SK-N-SH (cell line): ENCODE measurements around the gene IGSF5. TPM values are rescaled to one million over a fixed set of nuclear protein-coding genes. Genes with fewer than 3 reads are reported as not detected.

Experiments used
- CTCF ChIA-PET: fragments of 300-600, 350-600 bp; formaldehyde crosslinking; extraction: SDS; loops from one replicate; lab custom pipeline; 2021; lab: Yijun Ruan, JAX
- POLR2A ChIA-PET: fragments of 350-600 bp; sonication (Branson Sonifier 250); formaldehyde crosslinking; extraction: SDS; loops from one replicate; lab custom pipeline; 2020; ENCODE audit warnings: antibody characterized with exemption, inconsistent platforms; lab: Yijun Ruan, JAX
- DNase-seq: peaks from one replicate; pipeline ENCODE4 v3.0.0; 2012
- H2AFZ ChIP-seq: fragments of 200-600 bp; sonication (generic); 2 replicates; pipeline ENCODE4 v1.8.1; 2016; ENCODE audit warnings: antibody characterized with exemption, mild to moderate bottlenecking, low read depth
- H3F3A ChIP-seq: fragments of 200-600 bp; sonication (generic); replicated peaks from 2 replicates; pipeline ENCODE3; 2016; ENCODE audit warnings: antibody characterized with exemption, mild to moderate bottlenecking; ENCODE audit not compliant: insufficient read depth
- H3K27ac ChIP-seq, 2 experiments: fragments of 200-500 bp in 1 of 2; fragments of 200-600 bp in 1 of 2; sonication (Bioruptor generic) in 1 of 2; sonication (generic), shearing (Covaris generic) in 1 of 2; 2 replicates each; pipeline versions ENCODE4 v1.5.1 to v1.6.1; 2014 to 2016; ENCODE audit warnings: low read depth in 2 of 2, inconsistent platforms in 1 of 2, low read length in 1 of 2, mild to moderate bottlenecking in 1 of 2, mixed read lengths in 1 of 2
- H3K27me3 ChIP-seq: fragments of 200-600 bp; sonication (generic), shearing (Covaris generic); 2 replicates; pipeline ENCODE4 v1.6.1; 2016; ENCODE audit warnings: mixed run types; ENCODE audit not compliant: insufficient read depth
- H3K36me3 ChIP-seq, 2 experiments: fragments of 200-500 bp in 1 of 2; fragments of 200-600 bp in 1 of 2; sonication (Bioruptor generic) in 1 of 2; sonication (generic) in 1 of 2; replicated peaks in 1 of 2; 2 replicates each; pipeline versions ENCODE3 to v1.5.1; 2014 to 2016; ENCODE audit warnings: low read length in 1 of 2, mild to moderate bottlenecking in 1 of 2; ENCODE audit not compliant: insufficient read depth in 2 of 2, control insufficient read depth in 1 of 2
- H3K4me1 ChIP-seq, 2 experiments: fragments of 200-500 bp in 1 of 2; fragments of 200-600 bp in 1 of 2; sonication (Bioruptor generic) in 1 of 2; sonication (generic), shearing (Covaris generic) in 1 of 2; 2 replicates each; pipeline versions ENCODE4 v1.5.1 to v1.6.1; 2014 to 2016; ENCODE audit warnings: low read depth in 1 of 2, low read length in 1 of 2, mixed run types in 1 of 2; ENCODE audit not compliant: insufficient read depth in 2 of 2, control insufficient read depth in 1 of 2
- H3K4me2 ChIP-seq: fragments of 200-600 bp; sonication (generic), shearing (Covaris generic); 2 replicates; pipeline ENCODE4 v1.6.1; 2017; ENCODE audit warnings: mixed run types
- H3K4me3 ChIP-seq, 2 experiments: fragments of 200-500 bp in 1 of 2; fragments of 200-600 bp in 1 of 2; sonication (Bioruptor generic) in 1 of 2; sonication (generic), shearing (Covaris generic) in 1 of 2; 2 replicates each; pipeline versions ENCODE4 v1.5.1 to v1.8.1; 2014 to 2016; ENCODE audit warnings: low read depth in 2 of 2, inconsistent platforms in 1 of 2, low read length in 1 of 2, mild to moderate bottlenecking in 1 of 2, mixed read lengths in 1 of 2, moderate library complexity in 1 of 2
- H3K79me2 ChIP-seq: fragments of 200-600 bp; sonication (generic); 2 replicates; pipeline ENCODE4 v1.8.1; 2017; ENCODE audit warnings: mild to moderate bottlenecking; ENCODE audit not compliant: insufficient read depth
- H3K9ac ChIP-seq: fragments of 200-600 bp; sonication (generic); 2 replicates; pipeline ENCODE4 v1.6.1; 2017; ENCODE audit warnings: mixed run types
- H3K9me2 ChIP-seq: fragments of 200-600 bp; sonication (generic); 2 replicates; pipeline ENCODE4 v1.6.1; 2017; ENCODE audit warnings: mixed run types
- H3K9me3 ChIP-seq: fragments of 200-600 bp; sonication (generic); 2 replicates; pipeline ENCODE4 v1.6.1; 2017; ENCODE audit warnings: mixed run types, mild to moderate bottlenecking, moderate library complexity
- H4K20me1 ChIP-seq: fragments of 200-600 bp; sonication (generic); 2 replicates; pipeline ENCODE4 v1.6.1; 2017; ENCODE audit warnings: mild to moderate bottlenecking, mixed run types; ENCODE audit not compliant: insufficient read depth
- CHD2 ChIP-seq: fragments of 150-350 bp; IDR thresholded peaks from 2 replicates; pipeline ENCODE4 v1.6.1; 2018; ENCODE audit warnings: low read length; ENCODE audit not compliant: partially characterized antibody
- EZH2phosphoT487 ChIP-seq: fragments of 200-600 bp; sonication (generic); IDR thresholded peaks from 2 replicates; pipeline ENCODE4 v1.6.1; 2017; ENCODE audit warnings: low read depth, mixed run types, mild to moderate bottlenecking, antibody characterized with exemption, moderate library complexity, borderline replicate concordance
- FOSL2 ChIP-seq: IDR thresholded peaks from 2 replicates; pipeline ENCODE4 v1.4.0; 2012; ENCODE audit warnings: low read depth, mild to moderate bottlenecking, moderate library complexity, borderline replicate concordance
- FOXJ3 ChIP-seq: sonication (generic); formaldehyde crosslinking; IDR thresholded peaks from 2 replicates; pipeline ENCODE4 v1.5.1; 2020; ENCODE audit warnings: mild to moderate bottlenecking, missing genetic modification reagents
- FOXM1 ChIP-seq: IDR thresholded peaks from 2 replicates; pipeline ENCODE4 v1.4.0; 2012; ENCODE audit warnings: low read depth, mild to moderate bottlenecking
- GABPA ChIP-seq: IDR thresholded peaks from 2 replicates; pipeline ENCODE4 v1.4.0; 2012; ENCODE audit warnings: low read depth, mild to moderate bottlenecking
- JUND ChIP-seq: IDR thresholded peaks from 2 replicates; pipeline ENCODE4 v1.4.0; 2012
- MEF2A ChIP-seq: IDR thresholded peaks from 2 replicates; pipeline ENCODE4 v1.4.0; 2012; ENCODE audit warnings: low read depth, borderline replicate concordance
- NFIC ChIP-seq: IDR thresholded peaks from 2 replicates; pipeline ENCODE4 v1.4.0; 2012; ENCODE audit warnings: borderline replicate concordance
- POLR2AphosphoS5 ChIP-seq: IDR thresholded peaks from 2 replicates; pipeline ENCODE4 v1.6.1; 2012; ENCODE audit warnings: low read depth, low read length
- RFX5 ChIP-seq: IDR thresholded peaks from 2 replicates; pipeline ENCODE4 v1.6.1; 2012; ENCODE audit warnings: mild to moderate bottlenecking, improper control_type of control experiment, low read length
- SMC3 ChIP-seq: IDR thresholded peaks from 2 replicates; pipeline ENCODE4 v1.6.1; 2012; ENCODE audit warnings: low read depth, low read length, improper control_type of control experiment
- TCF12 ChIP-seq: IDR thresholded peaks from 2 replicates; pipeline ENCODE4 v1.4.0; 2012
- TEAD4 ChIP-seq: IDR thresholded peaks from 2 replicates; pipeline ENCODE4 v1.4.0; 2012; ENCODE audit warnings: mild to moderate bottlenecking, borderline replicate concordance; ENCODE audit not compliant: insufficient read depth
- WGBS: methylation state at CpG from one replicate; pipeline ENCODE4 v1.1.6; 2017; ENCODE audit warnings: low lambda C conversion rate; 5-methylcytosine and 5-hydroxymethylcytosine counted together
- polyA plus RNA-seq, 3 experiments: library from polyadenylated mRNA; depleted of rRNA; stranded (reverse); fragments of >200 nt; gene quantifications; 2 replicates each; pipeline ENCODE4 v1.2.3, GENCODE V29; 2012
- TF ChIP-seq, protein P1 (sequence below): fragments of 150-350 bp; IDR thresholded peaks from 2 replicates; pipeline ENCODE4 v1.6.1; 2017; ENCODE audit warnings: antibody characterized with exemption, low read length, low read depth, borderline replicate concordance
- TF ChIP-seq, protein P2 (sequence below): IDR thresholded peaks from 2 replicates; pipeline ENCODE4 v1.6.1; 2012; ENCODE audit warnings: mild to moderate bottlenecking, low read depth, low read length, moderate library complexity
- TF ChIP-seq, protein P3 (sequence below): fragments of 200-600 bp; sonication (generic); IDR thresholded peaks from 2 replicates; pipeline ENCODE4 v1.6.1; 2017; ENCODE audit warnings: antibody characterized with exemption, mild to moderate bottlenecking, moderate library complexity
- TF ChIP-seq, protein P4 (sequence below): IDR thresholded peaks from 2 replicates; pipeline ENCODE4 v1.4.0; 2012; ENCODE audit warnings: low read depth
- TF ChIP-seq, protein P5 (sequence below): IDR thresholded peaks from 2 replicates; pipeline ENCODE4; 2012
- TF ChIP-seq, protein P6 (sequence below): fragments of 150-350 bp; IDR thresholded peaks from 2 replicates; pipeline ENCODE4 v1.6.1; 2016; ENCODE audit warnings: mild to moderate bottlenecking, low read depth, low read length

IGSF5 gene
- polyA plus RNA-seq, 1 of the 3 experiments (the other 2 are of a cell fraction) = 0.08 TPM

DNA sequence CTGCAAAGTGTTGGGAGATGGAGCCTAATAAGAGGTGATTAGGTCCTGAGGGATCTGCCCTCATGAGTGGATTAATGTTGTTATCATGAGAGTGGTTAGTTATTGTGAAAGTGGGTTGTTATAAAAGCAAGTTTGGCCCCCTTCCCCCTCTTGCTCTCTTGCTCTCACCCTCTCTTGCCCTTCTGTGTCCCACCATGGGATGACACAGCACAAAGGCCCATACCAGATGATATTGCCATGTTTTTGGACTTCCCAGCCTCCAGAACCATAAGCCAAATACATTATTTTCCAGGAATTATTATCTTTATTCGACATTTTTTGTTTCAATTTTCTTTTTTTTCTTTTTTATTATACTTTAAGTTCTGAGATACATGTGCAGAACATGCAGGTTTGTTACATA is 41.4 kb upstream of the IGSF5 start:
- Histone ChIP-seq H3K4me3 (no peak overlapping the region), H3K79me2 (no peaks in the 10 kb centered on the region), H2AFZ (no peak overlapping the region), H3K27ac (no peak overlapping the region), H3K36me3 (no peaks in the 10 kb centered on the region), H3K9ac (no peak overlapping the region), H3K4me2 (no peak overlapping the region), H3F3A (no peaks in the 10 kb centered on the region), H3K4me1 (no peaks in the 10 kb centered on the region), H3K9me3 (no peaks in the 10 kb centered on the region), H4K20me1 (no peaks in the 10 kb centered on the region), H3K9me2 (no peaks in the 10 kb centered on the region), H3K27me3 (no peaks in the 10 kb centered on the region)
- DNase-seq = no peak
- TF ChIP-seq GABPA (no peak), FOXJ3 (no peak), RFX5 (no peak), TCF12 (no peak), EZH2phosphoT487 (no peak), TEAD4 (no peak), FOXM1 (no peak), NFIC (no peak), SMC3 (no peak), CHD2 (no peak), FOSL2 (no peak), POLR2AphosphoS5 (no peak), MEF2A (no peak), JUND (no peak)
- TF ChIP-seq, protein P1, sequence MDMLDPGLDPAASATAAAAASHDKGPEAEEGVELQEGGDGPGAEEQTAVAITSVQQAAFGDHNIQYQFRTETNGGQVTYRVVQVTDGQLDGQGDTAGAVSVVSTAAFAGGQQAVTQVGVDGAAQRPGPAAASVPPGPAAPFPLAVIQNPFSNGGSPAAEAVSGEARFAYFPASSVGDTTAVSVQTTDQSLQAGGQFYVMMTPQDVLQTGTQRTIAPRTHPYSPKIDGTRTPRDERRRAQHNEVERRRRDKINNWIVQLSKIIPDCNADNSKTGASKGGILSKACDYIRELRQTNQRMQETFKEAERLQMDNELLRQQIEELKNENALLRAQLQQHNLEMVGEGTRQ = no peak
- TF ChIP-seq, protein P2, sequence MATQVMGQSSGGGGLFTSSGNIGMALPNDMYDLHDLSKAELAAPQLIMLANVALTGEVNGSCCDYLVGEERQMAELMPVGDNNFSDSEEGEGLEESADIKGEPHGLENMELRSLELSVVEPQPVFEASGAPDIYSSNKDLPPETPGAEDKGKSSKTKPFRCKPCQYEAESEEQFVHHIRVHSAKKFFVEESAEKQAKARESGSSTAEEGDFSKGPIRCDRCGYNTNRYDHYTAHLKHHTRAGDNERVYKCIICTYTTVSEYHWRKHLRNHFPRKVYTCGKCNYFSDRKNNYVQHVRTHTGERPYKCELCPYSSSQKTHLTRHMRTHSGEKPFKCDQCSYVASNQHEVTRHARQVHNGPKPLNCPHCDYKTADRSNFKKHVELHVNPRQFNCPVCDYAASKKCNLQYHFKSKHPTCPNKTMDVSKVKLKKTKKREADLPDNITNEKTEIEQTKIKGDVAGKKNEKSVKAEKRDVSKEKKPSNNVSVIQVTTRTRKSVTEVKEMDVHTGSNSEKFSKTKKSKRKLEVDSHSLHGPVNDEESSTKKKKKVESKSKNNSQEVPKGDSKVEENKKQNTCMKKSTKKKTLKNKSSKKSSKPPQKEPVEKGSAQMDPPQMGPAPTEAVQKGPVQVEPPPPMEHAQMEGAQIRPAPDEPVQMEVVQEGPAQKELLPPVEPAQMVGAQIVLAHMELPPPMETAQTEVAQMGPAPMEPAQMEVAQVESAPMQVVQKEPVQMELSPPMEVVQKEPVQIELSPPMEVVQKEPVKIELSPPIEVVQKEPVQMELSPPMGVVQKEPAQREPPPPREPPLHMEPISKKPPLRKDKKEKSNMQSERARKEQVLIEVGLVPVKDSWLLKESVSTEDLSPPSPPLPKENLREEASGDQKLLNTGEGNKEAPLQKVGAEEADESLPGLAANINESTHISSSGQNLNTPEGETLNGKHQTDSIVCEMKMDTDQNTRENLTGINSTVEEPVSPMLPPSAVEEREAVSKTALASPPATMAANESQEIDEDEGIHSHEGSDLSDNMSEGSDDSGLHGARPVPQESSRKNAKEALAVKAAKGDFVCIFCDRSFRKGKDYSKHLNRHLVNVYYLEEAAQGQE = no peak
- TF ChIP-seq, protein P3, sequence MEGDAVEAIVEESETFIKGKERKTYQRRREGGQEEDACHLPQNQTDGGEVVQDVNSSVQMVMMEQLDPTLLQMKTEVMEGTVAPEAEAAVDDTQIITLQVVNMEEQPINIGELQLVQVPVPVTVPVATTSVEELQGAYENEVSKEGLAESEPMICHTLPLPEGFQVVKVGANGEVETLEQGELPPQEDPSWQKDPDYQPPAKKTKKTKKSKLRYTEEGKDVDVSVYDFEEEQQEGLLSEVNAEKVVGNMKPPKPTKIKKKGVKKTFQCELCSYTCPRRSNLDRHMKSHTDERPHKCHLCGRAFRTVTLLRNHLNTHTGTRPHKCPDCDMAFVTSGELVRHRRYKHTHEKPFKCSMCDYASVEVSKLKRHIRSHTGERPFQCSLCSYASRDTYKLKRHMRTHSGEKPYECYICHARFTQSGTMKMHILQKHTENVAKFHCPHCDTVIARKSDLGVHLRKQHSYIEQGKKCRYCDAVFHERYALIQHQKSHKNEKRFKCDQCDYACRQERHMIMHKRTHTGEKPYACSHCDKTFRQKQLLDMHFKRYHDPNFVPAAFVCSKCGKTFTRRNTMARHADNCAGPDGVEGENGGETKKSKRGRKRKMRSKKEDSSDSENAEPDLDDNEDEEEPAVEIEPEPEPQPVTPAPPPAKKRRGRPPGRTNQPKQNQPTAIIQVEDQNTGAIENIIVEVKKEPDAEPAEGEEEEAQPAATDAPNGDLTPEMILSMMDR = no peak
- TF ChIP-seq, protein P4, sequence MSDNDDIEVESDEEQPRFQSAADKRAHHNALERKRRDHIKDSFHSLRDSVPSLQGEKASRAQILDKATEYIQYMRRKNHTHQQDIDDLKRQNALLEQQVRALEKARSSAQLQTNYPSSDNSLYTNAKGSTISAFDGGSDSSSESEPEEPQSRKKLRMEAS = no peak
- TF ChIP-seq, protein P5, sequence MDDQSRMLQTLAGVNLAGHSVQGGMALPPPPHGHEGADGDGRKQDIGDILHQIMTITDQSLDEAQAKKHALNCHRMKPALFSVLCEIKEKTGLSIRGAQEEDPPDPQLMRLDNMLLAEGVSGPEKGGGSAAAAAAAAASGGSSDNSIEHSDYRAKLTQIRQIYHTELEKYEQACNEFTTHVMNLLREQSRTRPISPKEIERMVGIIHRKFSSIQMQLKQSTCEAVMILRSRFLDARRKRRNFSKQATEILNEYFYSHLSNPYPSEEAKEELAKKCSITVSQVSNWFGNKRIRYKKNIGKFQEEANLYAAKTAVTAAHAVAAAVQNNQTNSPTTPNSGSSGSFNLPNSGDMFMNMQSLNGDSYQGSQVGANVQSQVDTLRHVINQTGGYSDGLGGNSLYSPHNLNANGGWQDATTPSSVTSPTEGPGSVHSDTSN = no peak
- TF ChIP-seq, protein P6, sequence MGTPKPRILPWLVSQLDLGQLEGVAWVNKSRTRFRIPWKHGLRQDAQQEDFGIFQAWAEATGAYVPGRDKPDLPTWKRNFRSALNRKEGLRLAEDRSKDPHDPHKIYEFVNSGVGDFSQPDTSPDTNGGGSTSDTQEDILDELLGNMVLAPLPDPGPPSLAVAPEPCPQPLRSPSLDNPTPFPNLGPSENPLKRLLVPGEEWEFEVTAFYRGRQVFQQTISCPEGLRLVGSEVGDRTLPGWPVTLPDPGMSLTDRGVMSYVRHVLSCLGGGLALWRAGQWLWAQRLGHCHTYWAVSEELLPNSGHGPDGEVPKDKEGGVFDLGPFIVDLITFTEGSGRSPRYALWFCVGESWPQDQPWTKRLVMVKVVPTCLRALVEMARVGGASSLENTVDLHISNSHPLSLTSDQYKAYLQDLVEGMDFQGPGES = no peak
- CTCF ChIA-PET = no interaction called here
- 3% methylated on average over 1 of the region's 1 CpG for WGBS
- POLR2A ChIA-PET = no interaction called here
